SK-N-SH (cell line): ENCODE data around the gene ZBTB45.

Experiments
- EP300 ChIP-seq, 2 experiments: IDR thresholded peaks; 2 replicates each; pipeline versions ENCODE4 v1.4.0 to v1.6.1; 2012; ENCODE audit warnings: borderline replicate concordance in 1 of 2, low read depth in 1 of 2, low read length in 1 of 2
- FOXM1 ChIP-seq: IDR thresholded peaks from 2 replicates; pipeline ENCODE4 v1.4.0; 2012; ENCODE audit warnings: low read depth, mild to moderate bottlenecking
- GABPA ChIP-seq: IDR thresholded peaks from 2 replicates; pipeline ENCODE4 v1.4.0; 2012; ENCODE audit warnings: low read depth, mild to moderate bottlenecking
- NFIC ChIP-seq: IDR thresholded peaks from 2 replicates; pipeline ENCODE4 v1.4.0; 2012; ENCODE audit warnings: borderline replicate concordance
- NRF1 ChIP-seq: IDR thresholded peaks from 2 replicates; pipeline ENCODE4 v1.6.1; 2012; ENCODE audit warnings: low read depth, mild to moderate bottlenecking, low read length
- RAD21 ChIP-seq: IDR thresholded peaks from 2 replicates; pipeline ENCODE4 v1.6.1; 2012; ENCODE audit warnings: mild to moderate bottlenecking, low read length
- SIN3A ChIP-seq: IDR thresholded peaks from 2 replicates; pipeline ENCODE4 v1.6.1; 2012; ENCODE audit warnings: low read depth, mild to moderate bottlenecking, low read length, moderate library complexity, borderline replicate concordance
- TF ChIP-seq, protein P1 (sequence below): fragments of 200-600 bp; sonication (generic); IDR thresholded peaks from 2 replicates; pipeline ENCODE4 v1.6.1; 2017; ENCODE audit warnings: antibody characterized with exemption, mild to moderate bottlenecking, moderate library complexity
- TF ChIP-seq, protein P2 (sequence below): IDR thresholded peaks from 2 replicates; pipeline ENCODE4 v1.4.0; 2012; ENCODE audit warnings: low read depth, borderline replicate concordance
- TF ChIP-seq, protein P3 (sequence below): IDR thresholded peaks from 2 replicates; pipeline ENCODE4 v1.6.1; 2012; ENCODE audit warnings: mild to moderate bottlenecking, low read depth, low read length, moderate library complexity

DNA sequence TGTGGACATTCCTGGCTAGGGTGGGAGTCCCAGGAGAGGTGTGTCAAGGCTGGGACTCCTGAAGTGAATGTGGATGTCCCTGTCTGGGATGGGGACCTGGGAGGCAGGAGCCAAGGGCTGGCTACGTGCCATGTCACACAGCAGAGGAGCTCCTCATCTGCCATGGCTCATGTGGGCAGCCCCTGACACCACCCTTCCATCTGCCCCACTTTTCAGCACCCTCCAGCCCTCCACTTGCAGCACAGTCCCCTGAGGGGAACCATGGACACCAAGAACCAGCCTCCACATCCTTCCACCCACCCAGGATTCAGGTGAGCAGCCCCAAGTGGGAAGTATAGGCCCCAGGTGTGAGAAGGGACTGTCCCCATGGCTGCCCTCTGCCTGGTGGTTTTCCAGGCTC lies 41.7 kb downstream of the ZBTB45 start:
- TF ChIP-seq, protein P1, sequence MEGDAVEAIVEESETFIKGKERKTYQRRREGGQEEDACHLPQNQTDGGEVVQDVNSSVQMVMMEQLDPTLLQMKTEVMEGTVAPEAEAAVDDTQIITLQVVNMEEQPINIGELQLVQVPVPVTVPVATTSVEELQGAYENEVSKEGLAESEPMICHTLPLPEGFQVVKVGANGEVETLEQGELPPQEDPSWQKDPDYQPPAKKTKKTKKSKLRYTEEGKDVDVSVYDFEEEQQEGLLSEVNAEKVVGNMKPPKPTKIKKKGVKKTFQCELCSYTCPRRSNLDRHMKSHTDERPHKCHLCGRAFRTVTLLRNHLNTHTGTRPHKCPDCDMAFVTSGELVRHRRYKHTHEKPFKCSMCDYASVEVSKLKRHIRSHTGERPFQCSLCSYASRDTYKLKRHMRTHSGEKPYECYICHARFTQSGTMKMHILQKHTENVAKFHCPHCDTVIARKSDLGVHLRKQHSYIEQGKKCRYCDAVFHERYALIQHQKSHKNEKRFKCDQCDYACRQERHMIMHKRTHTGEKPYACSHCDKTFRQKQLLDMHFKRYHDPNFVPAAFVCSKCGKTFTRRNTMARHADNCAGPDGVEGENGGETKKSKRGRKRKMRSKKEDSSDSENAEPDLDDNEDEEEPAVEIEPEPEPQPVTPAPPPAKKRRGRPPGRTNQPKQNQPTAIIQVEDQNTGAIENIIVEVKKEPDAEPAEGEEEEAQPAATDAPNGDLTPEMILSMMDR = no peak
- TF ChIP-seq FOXM1 (no peak), RAD21 (no peak), NFIC (no peak), EP300 (IDR thresholded peaks at IDR 0.05; ENCODE audit: borderline replicate concordance in 1 of 2, low read depth in 1 of 2, low read length in 1 of 2) (no peak), SIN3A (no peak), NRF1 (no peak), GABPA (no peak)
- TF ChIP-seq, protein P2, sequence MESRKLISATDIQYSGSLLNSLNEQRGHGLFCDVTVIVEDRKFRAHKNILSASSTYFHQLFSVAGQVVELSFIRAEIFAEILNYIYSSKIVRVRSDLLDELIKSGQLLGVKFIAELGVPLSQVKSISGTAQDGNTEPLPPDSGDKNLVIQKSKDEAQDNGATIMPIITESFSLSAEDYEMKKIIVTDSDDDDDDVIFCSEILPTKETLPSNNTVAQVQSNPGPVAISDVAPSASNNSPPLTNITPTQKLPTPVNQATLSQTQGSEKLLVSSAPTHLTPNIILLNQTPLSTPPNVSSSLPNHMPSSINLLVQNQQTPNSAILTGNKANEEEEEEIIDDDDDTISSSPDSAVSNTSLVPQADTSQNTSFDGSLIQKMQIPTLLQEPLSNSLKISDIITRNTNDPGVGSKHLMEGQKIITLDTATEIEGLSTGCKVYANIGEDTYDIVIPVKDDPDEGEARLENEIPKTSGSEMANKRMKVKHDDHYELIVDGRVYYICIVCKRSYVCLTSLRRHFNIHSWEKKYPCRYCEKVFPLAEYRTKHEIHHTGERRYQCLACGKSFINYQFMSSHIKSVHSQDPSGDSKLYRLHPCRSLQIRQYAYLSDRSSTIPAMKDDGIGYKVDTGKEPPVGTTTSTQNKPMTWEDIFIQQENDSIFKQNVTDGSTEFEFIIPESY = no peak
- TF ChIP-seq, protein P3, sequence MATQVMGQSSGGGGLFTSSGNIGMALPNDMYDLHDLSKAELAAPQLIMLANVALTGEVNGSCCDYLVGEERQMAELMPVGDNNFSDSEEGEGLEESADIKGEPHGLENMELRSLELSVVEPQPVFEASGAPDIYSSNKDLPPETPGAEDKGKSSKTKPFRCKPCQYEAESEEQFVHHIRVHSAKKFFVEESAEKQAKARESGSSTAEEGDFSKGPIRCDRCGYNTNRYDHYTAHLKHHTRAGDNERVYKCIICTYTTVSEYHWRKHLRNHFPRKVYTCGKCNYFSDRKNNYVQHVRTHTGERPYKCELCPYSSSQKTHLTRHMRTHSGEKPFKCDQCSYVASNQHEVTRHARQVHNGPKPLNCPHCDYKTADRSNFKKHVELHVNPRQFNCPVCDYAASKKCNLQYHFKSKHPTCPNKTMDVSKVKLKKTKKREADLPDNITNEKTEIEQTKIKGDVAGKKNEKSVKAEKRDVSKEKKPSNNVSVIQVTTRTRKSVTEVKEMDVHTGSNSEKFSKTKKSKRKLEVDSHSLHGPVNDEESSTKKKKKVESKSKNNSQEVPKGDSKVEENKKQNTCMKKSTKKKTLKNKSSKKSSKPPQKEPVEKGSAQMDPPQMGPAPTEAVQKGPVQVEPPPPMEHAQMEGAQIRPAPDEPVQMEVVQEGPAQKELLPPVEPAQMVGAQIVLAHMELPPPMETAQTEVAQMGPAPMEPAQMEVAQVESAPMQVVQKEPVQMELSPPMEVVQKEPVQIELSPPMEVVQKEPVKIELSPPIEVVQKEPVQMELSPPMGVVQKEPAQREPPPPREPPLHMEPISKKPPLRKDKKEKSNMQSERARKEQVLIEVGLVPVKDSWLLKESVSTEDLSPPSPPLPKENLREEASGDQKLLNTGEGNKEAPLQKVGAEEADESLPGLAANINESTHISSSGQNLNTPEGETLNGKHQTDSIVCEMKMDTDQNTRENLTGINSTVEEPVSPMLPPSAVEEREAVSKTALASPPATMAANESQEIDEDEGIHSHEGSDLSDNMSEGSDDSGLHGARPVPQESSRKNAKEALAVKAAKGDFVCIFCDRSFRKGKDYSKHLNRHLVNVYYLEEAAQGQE = no peak
